HL-60 (cell line): ENCODE data around the gene PIK3CB.
A peak's percentile ranks its signal among the peaks of the same experiment; 100 is the strongest.
"Not testable (repeated sequence)": the region's sequence is repeated elsewhere in the genome, so short reads cannot be mapped to it uniquely, and the experiment has no call there.

ENCODE experiments used
- DNase-seq, 2 experiments: peaks; one replicate each; pipeline ENCODE4 v3.0.0-alpha.2; 2010 to 2020; ENCODE audit warnings: low read depth in 1 of 2, low spot score in 1 of 2
- H3K27ac ChIP-seq: fragments of 250-450 bp; sonication (Bioruptor Pico); replicated peaks from 2 replicates; pipeline ENCODE4 v1.5.1; 2020; ENCODE audit warnings: mild to moderate bottlenecking, moderate library complexity
- H3K27me3 ChIP-seq: fragments of 250-450 bp; sonication (Bioruptor Pico); 2 replicates; pipeline ENCODE4 v1.5.1; 2021; ENCODE audit warnings: mild to moderate bottlenecking, moderate library complexity; ENCODE audit not compliant: insufficient read depth, poor library complexity, severe bottlenecking
- H3K4me3 ChIP-seq: replicated peaks from 2 replicates; pipeline ENCODE4 v1.5.1; 2011; ENCODE audit warnings: mild to moderate bottlenecking, control low read depth, low read length; ENCODE audit not compliant: insufficient read depth
- CTCF ChIP-seq: IDR thresholded peaks from one replicate; pipeline ENCODE4 v1.5.1; 2011; ENCODE audit warnings: low read length, control low read depth, inconsistent platforms; ENCODE audit not compliant: insufficient read depth
- GABPA ChIP-seq: IDR thresholded peaks from 2 replicates; pipeline ENCODE4 v1.6.1; 2012; ENCODE audit warnings: low read depth
- POLR2AphosphoS5 ChIP-seq: IDR thresholded peaks from 2 replicates; pipeline ENCODE4 v1.6.1; 2012; ENCODE audit warnings: low read depth
- REST ChIP-seq: IDR thresholded peaks from 2 replicates; pipeline ENCODE4 v1.6.1; 2012; ENCODE audit warnings: low read depth; ENCODE audit not compliant: insufficient replicate concordance
- SPI1 ChIP-seq: IDR thresholded peaks from 2 replicates; pipeline ENCODE4 v1.6.1; 2012; ENCODE audit warnings: low read depth, mild to moderate bottlenecking, borderline replicate concordance

PIK3CB gene

GRCh38 chr3:138845771-138846173 is 11.0 kb upstream of the PIK3CB start:
- TF ChIP-seq REST (no peak), GABPA (no peak), POLR2AphosphoS5 (no peak), CTCF (no peak), SPI1 (no peak)
- no peak for DNase-seq
- H3K27ac ChIP-seq = no peak overlapping the region
- H3K27me3 ChIP-seq = no peaks in the 10 kb centered on the region
- H3K4me3 ChIP-seq = no peak overlapping the region

- Histone ChIP-seq H3K27me3 (no peaks in the 10 kb centered on the region), H3K4me3 (no peak overlapping the region), H3K27ac (no peak overlapping the region)
- no peak for DNase-seq
- TF ChIP-seq POLR2AphosphoS5 = no peak
- no peak for TF ChIP-seq CTCF
- TF ChIP-seq SPI1 = no peak
- no peak for TF ChIP-seq GABPA
- no peak for TF ChIP-seq REST
These were observed 10.5 kb upstream of the PIK3CB start for GRCh38 chr3:138845181-138845601.

GRCh38 chr3:138842483-138843188 is 7.9 kb upstream of the PIK3CB start:
- peak; percentile 83 for TF ChIP-seq SPI1
- no peak for TF ChIP-seq REST
- Histone ChIP-seq H3K27me3 (no peaks in the 10 kb centered on the region), H3K27ac (no peak overlapping the region), H3K4me3 (no peak overlapping the region)
- peak in 1 of 2 experiments; percentile 61 for DNase-seq

- DNase-seq, H3K27me3 ChIP-seq, H3K27ac ChIP-seq, H3K4me3 ChIP-seq: not testable (repeated sequence)
These were observed 3.7 kb upstream of the PIK3CB start for GRCh38 chr3:138838385-138838784.

- not testable (repeated sequence) for DNase-seq, H3K27me3 ChIP-seq, H3K4me3 ChIP-seq
- peak overlapping the region; percentile 93 for H3K27ac ChIP-seq
These were observed 1.1 kb upstream of the PIK3CB start for GRCh38 chr3:138835846-138836245.
